Ishikawa (cell line): ENCODE measurements around the gene RGS6.

Source experiments
- FOXM1 ChIP-seq: IDR thresholded peaks from 2 replicates; pipeline ENCODE4 v1.6.1; 2012; ENCODE audit warnings: low read depth, borderline replicate concordance
- YY1 ChIP-seq: IDR thresholded peaks from 2 replicates; pipeline ENCODE4 v1.6.1; 2012; ENCODE audit warnings: low read depth
- TF ChIP-seq, protein P1 (sequence below): IDR thresholded peaks from 2 replicates; pipeline ENCODE4 v1.6.1; 2012

DNA sequence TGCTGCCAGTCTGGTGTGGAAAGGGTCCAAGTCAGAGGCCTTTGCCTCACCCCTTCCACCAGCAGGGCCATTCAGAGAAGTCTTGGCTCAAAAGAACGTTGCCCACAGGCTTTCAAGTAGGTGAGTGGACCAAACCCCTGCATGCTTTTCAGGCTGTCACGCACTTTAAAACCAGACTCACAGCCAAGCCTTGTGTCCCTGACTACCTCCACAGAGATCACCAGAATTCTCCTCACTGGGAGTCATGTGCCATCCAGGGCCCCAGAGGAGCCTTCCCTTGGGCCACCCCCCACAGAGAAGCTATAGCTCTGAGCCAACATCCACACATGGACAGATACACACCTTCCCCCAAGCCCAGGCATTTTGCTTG is 678.6 kb downstream of the RGS6 start:
- TF ChIP-seq YY1: no peak
- TF ChIP-seq, protein P1, sequence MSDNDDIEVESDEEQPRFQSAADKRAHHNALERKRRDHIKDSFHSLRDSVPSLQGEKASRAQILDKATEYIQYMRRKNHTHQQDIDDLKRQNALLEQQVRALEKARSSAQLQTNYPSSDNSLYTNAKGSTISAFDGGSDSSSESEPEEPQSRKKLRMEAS: no peak
- TF ChIP-seq FOXM1: no peak
